Activated CD4-positive, alpha-beta T cell treated with anti-CD3 and anti-CD28 coated beads, Interleukin-2, amount 10 ng/mL, durations not matched to agents 7 days and 5 days (primary cell): ENCODE results near the gene PCCA. TPM values are rescaled to one million over a fixed set of nuclear protein-coding genes. Genes with fewer than 3 reads are reported as not detected.
A peak's percentile ranks its signal among the peaks of the same experiment; 100 is the strongest.

ENCODE experiments used
- CTCF ChIA-PET: fragments of 350-600 bp; sonication (Branson Sonifier 250); formaldehyde crosslinking; loops from one replicate; lab custom pipeline; 2021; ENCODE audit warnings: antibody characterized with exemption; lab: Charles Lee
- POLR2A ChIA-PET: fragments of 350-600 bp; sonication (Branson Sonifier 250); formaldehyde crosslinking; loops from one replicate; lab custom pipeline; 2021; ENCODE audit warnings: antibody characterized with exemption; lab: Charles Lee
- DNase-seq: peaks from one replicate; pipeline ENCODE4 v3.0.0-alpha.2; 2020
- H3K27ac Mint-ChIP-seq: one replicate; pipeline ENCODE4 v1.8.0; 2021; ENCODE audit warnings: mild to moderate bottlenecking, moderate library complexity, mixed read lengths
- H3K27me3 Mint-ChIP-seq: one replicate; pipeline ENCODE4 v1.8.0; 2021; ENCODE audit warnings: mixed read lengths
- H3K36me3 Mint-ChIP-seq: one replicate; pipeline ENCODE4 v1.8.0; 2021; ENCODE audit warnings: low read depth, mixed read lengths
- H3K4me1 Mint-ChIP-seq: one replicate; pipeline ENCODE4 v1.8.0; 2021; ENCODE audit warnings: mixed read lengths
- H3K4me3 Mint-ChIP-seq: one replicate; pipeline ENCODE4 v1.8.0; 2021; ENCODE audit warnings: mild to moderate bottlenecking, moderate library complexity, mixed read lengths
- H3K9me3 Mint-ChIP-seq: one replicate; pipeline ENCODE4 v1.8.0; 2021; ENCODE audit warnings: mixed read lengths
- total RNA-seq, 2 experiments: library from RNA; stranded (reverse); gene quantifications; one replicate each; pipeline ENCODE4 v1.2.3, GENCODE V29; 2021

Gene PCCA
- total RNA-seq, 2 experiments from 2014 or later, result 8.6 to 8.9 TPM

- CTCF ChIA-PET, result no interaction called here
- DNase-seq, result no peak
- no peak overlapping the region for H3K27ac Mint-ChIP-seq
- peaks cover 4% of the 10 kb centered on the region for H3K4me1 Mint-ChIP-seq
- H3K27me3 Mint-ChIP-seq, result no peaks in the 10 kb centered on the region
- peaks cover 20% of the 10 kb centered on the region for H3K9me3 Mint-ChIP-seq
- no peak overlapping the region for H3K4me3 Mint-ChIP-seq
- peaks cover 12% of the 10 kb centered on the region for H3K36me3 Mint-ChIP-seq
- POLR2A ChIA-PET, result no interaction called here
Measured at GRCh38 chr13:100330662-100331061, 241.8 kb downstream of the PCCA start.

GRCh38 chr13:100333141-100333540 is 244.2 kb downstream of the PCCA start:
- peaks cover 21% of the 10 kb centered on the region for H3K9me3 Mint-ChIP-seq
- H3K36me3 Mint-ChIP-seq, result peaks cover 12% of the 10 kb centered on the region

GRCh38 chr13:100334214-100334613 is 245.3 kb downstream of the PCCA start:
- no peak for DNase-seq
- Mint-ChIP-seq H3K4me3 (no peak overlapping the region), H3K27ac (no peak overlapping the region), H3K4me1 (peaks cover 4% of the 10 kb centered on the region), H3K36me3 (peaks cover 10% of the 10 kb centered on the region), H3K9me3 (peaks cover 21% of the 10 kb centered on the region), H3K27me3 (no peaks in the 10 kb centered on the region)
- POLR2A ChIA-PET, result no interaction called here
- CTCF ChIA-PET, result no interaction called here

More at GRCh38 chr13:100333141-100333540, 244.2 kb downstream of the PCCA start:
- Mint-ChIP-seq H3K4me3 (no peak overlapping the region), H3K27me3 (no peaks in the 10 kb centered on the region), H3K4me1 (peaks cover 4% of the 10 kb centered on the region), H3K27ac (no peak overlapping the region)
- DNase-seq, result no peak
- ChIA-PET POLR2A (no interaction called here), CTCF (no interaction called here)

GRCh38 chr13:100336795-100337516 is 248.1 kb downstream of the PCCA start:
- peaks cover 21% of the 10 kb centered on the region for H3K9me3 Mint-ChIP-seq
- peaks cover 9% of the 10 kb centered on the region for H3K36me3 Mint-ChIP-seq
- no peak overlapping the region for H3K4me3 Mint-ChIP-seq
- peaks cover 18% of the 10 kb centered on the region for H3K4me1 Mint-ChIP-seq
- no peak for DNase-seq
- POLR2A ChIA-PET, result no interaction called here
- H3K27ac Mint-ChIP-seq, result no peak overlapping the region
- CTCF ChIA-PET, result interaction anchor here (2.1 kb wide), 1 partner anchor 15 kb away, joined by 5 read pairs; no protein-coding TSS in a partner anchor
- no peaks in the 10 kb centered on the region for H3K27me3 Mint-ChIP-seq

GRCh38 chr13:100338275-100338674 is 249.4 kb downstream of the PCCA start:
- POLR2A ChIA-PET, result no interaction called here
- peaks cover 19% of the 10 kb centered on the region for H3K4me1 Mint-ChIP-seq
- H3K27me3 Mint-ChIP-seq, result no peaks in the 10 kb centered on the region
- no peak overlapping the region for H3K4me3 Mint-ChIP-seq
- H3K9me3 Mint-ChIP-seq, result peaks cover 17% of the 10 kb centered on the region
- H3K27ac Mint-ChIP-seq, result no peak overlapping the region
- peaks cover 9% of the 10 kb centered on the region for H3K36me3 Mint-ChIP-seq
- CTCF ChIA-PET, result no interaction called here
- no peak for DNase-seq

- DNase-seq, result no peak
- H3K27me3 Mint-ChIP-seq, result no peaks in the 10 kb centered on the region
- no peak overlapping the region for H3K4me3 Mint-ChIP-seq
- CTCF ChIA-PET, result no interaction called here
- no peak overlapping the region for H3K27ac Mint-ChIP-seq
- POLR2A ChIA-PET, result no interaction called here
- H3K4me1 Mint-ChIP-seq, result peaks cover 15% of the 10 kb centered on the region
- peaks cover 1% of the 10 kb centered on the region for H3K36me3 Mint-ChIP-seq
- peaks cover 9% of the 10 kb centered on the region for H3K9me3 Mint-ChIP-seq
Measured at GRCh38 chr13:100339411-100339940, 250.6 kb downstream of the PCCA start.

GRCh38 chr13:100340865-100341264 is 252.0 kb downstream of the PCCA start:
- no peaks in the 10 kb centered on the region for H3K27me3 Mint-ChIP-seq
- H3K27ac Mint-ChIP-seq, result no peak overlapping the region
- no peak overlapping the region for H3K4me3 Mint-ChIP-seq

GRCh38 chr13:100341327-100341726 is 252.4 kb downstream of the PCCA start:
- H3K27me3 Mint-ChIP-seq, result no peaks in the 10 kb centered on the region
- no peaks in the 10 kb centered on the region for H3K9me3 Mint-ChIP-seq
- H3K4me1 Mint-ChIP-seq, result peaks cover 20% of the 10 kb centered on the region
- CTCF ChIA-PET, result no interaction called here
- no peak overlapping the region for H3K4me3 Mint-ChIP-seq
- no peaks in the 10 kb centered on the region for H3K36me3 Mint-ChIP-seq
- DNase-seq, result peak; percentile 11
- H3K27ac Mint-ChIP-seq, result no peak overlapping the region
- POLR2A ChIA-PET, result no interaction called here

More at GRCh38 chr13:100340865-100341264, 252.0 kb downstream of the PCCA start:
- POLR2A ChIA-PET, result no interaction called here
- DNase-seq, result no peak
- CTCF ChIA-PET, result no interaction called here
- Mint-ChIP-seq H3K9me3 (no peaks in the 10 kb centered on the region), H3K36me3 (no peaks in the 10 kb centered on the region), H3K4me1 (peaks cover 20% of the 10 kb centered on the region)

GRCh38 chr13:100344544-100344943 is 255.7 kb downstream of the PCCA start:
- Mint-ChIP-seq H3K36me3 (no peaks in the 10 kb centered on the region), H3K27ac (no peak overlapping the region), H3K9me3 (no peaks in the 10 kb centered on the region), H3K4me1 (peaks cover 20% of the 10 kb centered on the region), H3K27me3 (no peaks in the 10 kb centered on the region), H3K4me3 (no peak overlapping the region)
- CTCF ChIA-PET, result no interaction called here
- DNase-seq, result no peak
- POLR2A ChIA-PET, result no interaction called here

GRCh38 chr13:100347968-100348367 is 259.1 kb downstream of the PCCA start:
- Mint-ChIP-seq H3K27me3 (no peaks in the 10 kb centered on the region), H3K4me3 (no peak overlapping the region), H3K4me1 (peaks cover 4% of the 10 kb centered on the region), H3K27ac (no peak overlapping the region), H3K36me3 (no peaks in the 10 kb centered on the region), H3K9me3 (no peaks in the 10 kb centered on the region)
- ChIA-PET CTCF (interaction anchor here (1.0 kb wide), 1 partner anchor 120 kb away, joined by 4 read pairs; no protein-coding TSS in a partner anchor), POLR2A (no interaction called here)
- DNase-seq, result no peak

GRCh38 chr13:100349594-100349993 is 260.7 kb downstream of the PCCA start:
- Mint-ChIP-seq H3K9me3 (no peaks in the 10 kb centered on the region), H3K4me1 (peaks cover 4% of the 10 kb centered on the region), H3K27ac (no peak overlapping the region), H3K36me3 (no peaks in the 10 kb centered on the region), H3K27me3 (no peaks in the 10 kb centered on the region), H3K4me3 (no peak overlapping the region)
- DNase-seq, result no peak
- ChIA-PET POLR2A (no interaction called here), CTCF (interaction anchor here (0.6 kb wide), 1 partner anchor 76 kb away, joined by 4 read pairs; no protein-coding TSS in a partner anchor)

- Mint-ChIP-seq H3K4me3 (no peak overlapping the region), H3K36me3 (no peaks in the 10 kb centered on the region), H3K9me3 (no peaks in the 10 kb centered on the region), H3K27me3 (no peaks in the 10 kb centered on the region), H3K4me1 (no peaks in the 10 kb centered on the region), H3K27ac (no peak overlapping the region)
- POLR2A ChIA-PET, result no interaction called here
- DNase-seq, result no peak
- CTCF ChIA-PET, result no interaction called here
Measured at GRCh38 chr13:100350601-100351000, 261.7 kb downstream of the PCCA start.

GRCh38 chr13:100356426-100356825 is 267.5 kb downstream of the PCCA start:
- ChIA-PET POLR2A (no interaction called here), CTCF (no interaction called here)
- DNase-seq, result no peak
- Mint-ChIP-seq H3K4me1 (no peaks in the 10 kb centered on the region), H3K4me3 (no peak overlapping the region), H3K9me3 (peaks cover 4% of the 10 kb centered on the region), H3K27me3 (no peaks in the 10 kb centered on the region), H3K36me3 (no peaks in the 10 kb centered on the region), H3K27ac (no peak overlapping the region)
